Lung (tissue), 12 donors: Measurements from ENCODE around the gene PARP4. TPM values are rescaled to one million over a fixed set of nuclear protein-coding genes. Genes with fewer than 3 reads are reported as not detected.
"Not testable (repeated sequence)": the region's sequence is repeated elsewhere in the genome, so short reads cannot be mapped to it uniquely, and the experiment has no call there.

Experiments
- ATAC-seq: fragments of 200-7000 bp; cut with Tn5 transposase; one replicate; pipeline ENCODE4 v1.9.1; 2020; ENCODE audit warnings: moderate number of reproducible peaks; ENCODE audit not compliant: insufficient read depth, low FRiP score
- DNase-seq, 3 donors: peaks; one replicate each; pipeline ENCODE4 v3.0.0-alpha.2; 2013 to 2017
- H3K27ac ChIP-seq, 2 donors: one replicate each; pipeline ENCODE4 v1.5.1; 2013; ENCODE audit warnings: mild to moderate bottlenecking in 2 of 2, moderate library complexity in 2 of 2, control low read depth in 1 of 2, inconsistent platforms in 1 of 2, low read depth in 1 of 2, low read length in 1 of 2
- H3K27me3 ChIP-seq, 3 donors: one replicate each; pipeline ENCODE4 v1.5.1; 2013; ENCODE audit warnings: low read length in 2 of 3; ENCODE audit not compliant: control insufficient read depth in 3 of 3, insufficient read depth in 3 of 3
- H3K36me3 ChIP-seq, 4 donors: one replicate each; pipeline ENCODE4 v1.5.1; 2013; ENCODE audit warnings: low read length in 4 of 4, mild to moderate bottlenecking in 1 of 4, moderate library complexity in 1 of 4; ENCODE audit not compliant: control insufficient read depth in 4 of 4, insufficient read depth in 4 of 4
- H3K4me1 ChIP-seq, 5 donors: one replicate each; pipeline ENCODE4 v1.5.1; 2013; ENCODE audit warnings: low read length in 5 of 5, mild to moderate bottlenecking in 2 of 5, moderate library complexity in 1 of 5; ENCODE audit not compliant: control insufficient read depth in 5 of 5, insufficient read depth in 5 of 5
- H3K4me3 ChIP-seq: one replicate; pipeline ENCODE4 v1.5.1; 2013; ENCODE audit warnings: mild to moderate bottlenecking, control low read depth, moderate library complexity
- H3K9ac ChIP-seq, 2 donors: one replicate each; pipeline ENCODE4 v1.5.1; 2013; ENCODE audit warnings: low read length in 2 of 2, control low read depth in 1 of 2; ENCODE audit not compliant: insufficient read depth in 1 of 2
- H3K9me3 ChIP-seq, 4 donors: one replicate each; pipeline ENCODE4 v1.5.1; 2013; ENCODE audit warnings: low read length in 3 of 4, mild to moderate bottlenecking in 1 of 4, moderate library complexity in 1 of 4; ENCODE audit not compliant: control insufficient read depth in 4 of 4, insufficient read depth in 3 of 4
- CTCF ChIP-seq: IDR thresholded peaks from 2 replicates; pipeline ENCODE4 v1.5.1; 2012; ENCODE audit warnings: mild to moderate bottlenecking; ENCODE audit errors: control extremely low read depth, extremely low read depth
- WGBS, 2 donors: extraction: QIAGEN DNeasy Blood & Tissue Kit; methylation state at CpG; one replicate each; pipeline ENCODE4 v1.1.7; 2013; 5-methylcytosine and 5-hydroxymethylcytosine counted together
- polyA plus RNA-seq, 2 donors: library from polyadenylated mRNA; stranded (reverse); fragments of 200-250 nt; gene quantifications; one replicate each; pipeline ENCODE4 v1.2.1, GENCODE V29; 2013
- total RNA-seq, 2 donors: library from RNA; depleted of rRNA in 1 of 2; stranded (reverse); fragments of >200 nt in 1 of 2; gene quantifications; one replicate each; pipeline ENCODE4 v1.2.1, GENCODE V29; 2014 to 2021
- donor health status: control.
- donor health status: control.
- donor health status: Bipolar disorder and iron deficiency.
- donor health status: healthy.
- donor health status: DM: yes; HTN: yes; CAD: no.

Gene PARP4
- total and polyA plus RNA-seq, 4 donors, result 18.4 to 61.1 (median 46.2) TPM

GRCh38 chr13:24456396-24456795, 56.2 kb downstream of the PARP4 start:
- no peak for DNase-seq

GRCh38 chr13:24454056-24454455, 58.5 kb downstream of the PARP4 start:
- no peak overlapping the region for H3K9ac ChIP-seq
- H3K27me3 ChIP-seq, result no peaks in the 10 kb centered on the region
- H3K9me3 ChIP-seq, result peaks cover 0 to 3% (median 0%) of the 10 kb centered on the region in 4 donors
- 94 to 96% methylated on average over 6 of the region's 6 CpGs for WGBS, 2 donors
- ATAC-seq, result no peak
- H3K36me3 ChIP-seq, result peaks cover 25 to 46% (median 38%) of the 10 kb centered on the region in 4 donors
- H3K4me1 ChIP-seq, result no peaks in the 10 kb centered on the region
- H3K27ac ChIP-seq, result no peak overlapping the region
- no peak overlapping the region for H3K4me3 ChIP-seq
- no peak for TF ChIP-seq CTCF
- no peak for DNase-seq

More at GRCh38 chr13:24456396-24456795, 56.2 kb downstream of the PARP4 start:
- H3K27ac ChIP-seq, result no peak overlapping the region
- H3K4me1 ChIP-seq, result peaks cover 0 to 9% (median 0%) of the 10 kb centered on the region in 5 donors
- no peak overlapping the region for H3K4me3 ChIP-seq
- TF ChIP-seq CTCF, result no peak
- H3K27me3 ChIP-seq, result no peaks in the 10 kb centered on the region
- H3K9ac ChIP-seq, result no peak overlapping the region
- peaks cover 0 to 3% (median 0%) of the 10 kb centered on the region in 4 donors for H3K9me3 ChIP-seq
- peaks cover 33 to 41% (median 36%) of the 10 kb centered on the region in 4 donors for H3K36me3 ChIP-seq
- 93 to 96% methylated on average over 8 of the region's 8 CpGs for WGBS, 2 donors
- ATAC-seq, result no peak

GRCh38 chr13:24452044-24452443, 60.5 kb downstream of the PARP4 start:
- H3K4me3 ChIP-seq, result no peak overlapping the region
- H3K36me3 ChIP-seq, result peaks cover 27 to 44% (median 36%) of the 10 kb centered on the region in 4 donors
- peaks cover 0 to 3% (median 0%) of the 10 kb centered on the region in 4 donors for H3K9me3 ChIP-seq
- no peaks in the 10 kb centered on the region for H3K4me1 ChIP-seq
- DNase-seq, result no peak
- no peak for ATAC-seq
- no peak overlapping the region for H3K27ac ChIP-seq
- no peak overlapping the region for H3K9ac ChIP-seq
- H3K27me3 ChIP-seq, result no peaks in the 10 kb centered on the region
- 96 to 97% methylated on average over 9 of the region's 9 CpGs for WGBS, 2 donors
- TF ChIP-seq CTCF, result no peak

DNA sequence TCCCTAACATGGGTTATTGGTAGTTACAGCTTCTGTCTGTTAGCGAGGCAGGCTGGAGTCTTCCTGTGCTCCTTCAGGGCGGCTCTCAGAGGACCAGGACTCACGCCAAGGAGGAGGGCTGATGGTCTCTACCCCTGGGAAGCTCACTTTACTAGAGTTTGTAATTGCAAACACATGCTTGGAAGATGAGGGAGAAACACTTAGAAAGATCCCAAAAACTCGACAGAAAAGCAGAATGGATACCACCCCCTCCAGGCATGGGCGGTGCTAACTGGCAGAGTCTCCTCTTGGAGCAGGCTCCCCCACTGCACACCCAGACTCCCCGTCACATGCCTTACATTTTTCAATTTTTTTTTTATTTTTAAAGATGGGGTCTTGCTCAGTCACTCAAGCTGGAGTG, 62.0 kb downstream of the PARP4 start:
- H3K4me3 ChIP-seq, result no peak overlapping the region
- WGBS, 2 donors, result 91 to 96% methylated on average over 6 of the region's 6 CpGs
- TF ChIP-seq CTCF, result no peak
- H3K27me3 ChIP-seq, result no peaks in the 10 kb centered on the region
- no peak overlapping the region for H3K9ac ChIP-seq
- ATAC-seq, result no peak
- peaks cover 21 to 44% (median 35%) of the 10 kb centered on the region in 4 donors for H3K36me3 ChIP-seq
- peaks cover 0 to 3% (median 0%) of the 10 kb centered on the region in 4 donors for H3K9me3 ChIP-seq
- H3K27ac ChIP-seq, result no peak overlapping the region
- H3K4me1 ChIP-seq, result no peaks in the 10 kb centered on the region
- no peak for DNase-seq

- 89 to 93% methylated on average over 9 of the region's 9 CpGs for WGBS, 2 donors
- ATAC-seq, H3K4me3 ChIP-seq, H3K9ac ChIP-seq, H3K27me3 ChIP-seq, H3K9me3 ChIP-seq, DNase-seq, H3K27ac ChIP-seq, H3K4me1 ChIP-seq: not testable (repeated sequence)
- peaks cover 7 to 30% (median 10%) of the 10 kb centered on the region in 4 donors for H3K36me3 ChIP-seq
Measured at GRCh38 chr13:24444851-24445250, 67.7 kb downstream of the PARP4 start.
